SH-SY5Y (cell line): Measurements from ENCODE around the gene CMTM3.

Experiments used
- GATA2 ChIP-seq: IDR thresholded peaks from 2 replicates; pipeline ENCODE4 v1.6.1; 2011; ENCODE audit warnings: mild to moderate bottlenecking, low read depth, low read length
- GATA3 ChIP-seq: IDR thresholded peaks from 2 replicates; pipeline ENCODE4 v1.6.1; 2011; ENCODE audit warnings: low read depth, mild to moderate bottlenecking, low read length, moderate library complexity

- TF ChIP-seq GATA3 (no peak), GATA2 (no peak)
Observed at GRCh38 chr16:66563574-66564334, 40.8 kb upstream of the CMTM3 start.
